B cell (primary cell): Measurements from ENCODE around the gene RNMT. TPM values are rescaled to one million over a fixed set of nuclear protein-coding genes. Genes with fewer than 3 reads are reported as not detected.

Experiments
- ATAC-seq: fragments of 200-7000 bp; cut with Tn5 transposase; one replicate; pipeline ENCODE4 v1.10.0; 2021; ENCODE audit warnings: low read depth, mild to moderate bottlenecking, moderate number of reproducible peaks, moderate library complexity
- CTCF ChIA-PET: fragments of 350-600 bp; sonication (Branson Sonifier 250); formaldehyde crosslinking; loops from one replicate; lab custom pipeline; 2021; ENCODE audit warnings: antibody characterized with exemption, inconsistent platforms; lab: Charles Lee
- POLR2A ChIA-PET: fragments of 350-600 bp; sonication (Branson Sonifier 250); formaldehyde crosslinking; loops from one replicate; lab custom pipeline; 2021; ENCODE audit warnings: antibody characterized with exemption; lab: Charles Lee
- DNase-seq: peaks from one replicate; pipeline ENCODE4 v3.0.0; 2013
- H2AFZ ChIP-seq: 2 replicates; pipeline ENCODE4 v1.6.1; 2012; ENCODE audit warnings: mild to moderate bottlenecking, low read depth, low read length; ENCODE audit not compliant: insufficient read depth, poor library complexity, severe bottlenecking
- H3K27ac ChIP-seq, 2 donors: 1 replicate in 1 of 2; 2 replicates in 1 of 2; pipeline ENCODE4 v1.5.1; 2012 to 2013; ENCODE audit warnings: low read length in 2 of 2, mild to moderate bottlenecking in 2 of 2, moderate library complexity in 1 of 2
- H3K27me3 ChIP-seq, 4 experiments: fragments of 200-600 bp in 1 of 4; sonication (generic) in 1 of 4; replicated peaks in 1 of 4; 1 replicate in 2 of 4; 2 replicates in 2 of 4; pipeline versions ENCODE4 v1.6.1 to v1.7.0; 2013 to 2016; ENCODE audit warnings: low read length in 3 of 4, mild to moderate bottlenecking in 2 of 4, mixed read lengths in 1 of 4, moderate library complexity in 1 of 4; ENCODE audit not compliant: insufficient read depth in 4 of 4, control insufficient read depth in 3 of 4; ENCODE audit errors: control extremely low read depth in 1 of 4
- H3K36me3 ChIP-seq, 2 experiments: replicated peaks in 1 of 2; 1 replicate in 1 of 2; 2 replicates in 1 of 2; pipeline versions ENCODE4 v1.6.1 to v1.7.1; 2013; ENCODE audit warnings: low read length in 1 of 2; ENCODE audit not compliant: insufficient read depth in 2 of 2, control insufficient read depth in 1 of 2; ENCODE audit errors: control extremely low read depth in 1 of 2, extremely low read depth in 1 of 2
- H3K4me1 ChIP-seq, 2 donors: fragments of 200-600 bp in 1 of 2; sonication (generic) in 1 of 2; 1 replicate in 1 of 2; 2 replicates in 1 of 2; pipeline versions ENCODE4 v1.5.1 to v1.6.1; 2013 to 2017; ENCODE audit warnings: low read length in 2 of 2; ENCODE audit not compliant: control insufficient read depth in 2 of 2, insufficient read depth in 2 of 2
- H3K4me2 ChIP-seq: replicated peaks from 2 replicates; pipeline ENCODE3; 2012; ENCODE audit warnings: mild to moderate bottlenecking, low read depth, low read length; ENCODE audit not compliant: poor library complexity, severe bottlenecking
- H3K4me3 ChIP-seq, 5 experiments: fragments of 200-600 bp in 1 of 5; sonication (generic) in 1 of 5; 1 replicate in 3 of 5; 2 replicates in 2 of 5; pipeline versions ENCODE4 v1.5.1 to v1.7.0; 2011 to 2016; ENCODE audit warnings: low read length in 4 of 5, mild to moderate bottlenecking in 4 of 5, low read depth in 2 of 5, control low read depth in 1 of 5, moderate library complexity in 1 of 5; ENCODE audit not compliant: insufficient read depth in 1 of 5; ENCODE audit errors: control extremely low read depth in 1 of 5, extremely low read depth in 1 of 5
- H3K79me2 ChIP-seq: fragments of 200-600 bp; sonication (generic); one replicate; pipeline ENCODE4 v1.6.0; 2016; ENCODE audit warnings: low read length; ENCODE audit not compliant: control insufficient read depth, insufficient read depth
- H3K9ac ChIP-seq: fragments of 200-600 bp; sonication (generic); 2 replicates; pipeline ENCODE4 v1.6.1; 2017; ENCODE audit warnings: mild to moderate bottlenecking, low read length, moderate library complexity
- H3K9me3 ChIP-seq, 3 donors: one replicate each; pipeline versions ENCODE4 v1.6.1 to v1.7.1; 2013; ENCODE audit warnings: low read length in 2 of 3; ENCODE audit not compliant: control insufficient read depth in 2 of 3, insufficient read depth in 1 of 3; ENCODE audit errors: control extremely low read depth in 1 of 3
- H4K20me1 ChIP-seq: 2 replicates; pipeline ENCODE4 v1.6.0; 2012; ENCODE audit warnings: mild to moderate bottlenecking, low read length; ENCODE audit not compliant: insufficient read depth, control insufficient read depth, poor library complexity, severe bottlenecking
- H3K27ac Mint-ChIP-seq: one replicate; pipeline ENCODE4 v1.8.0; 2021; ENCODE audit warnings: mixed read lengths
- H3K27me3 Mint-ChIP-seq: one replicate; pipeline ENCODE4 v1.8.0; 2021; ENCODE audit warnings: mixed read lengths
- H3K4me1 Mint-ChIP-seq: one replicate; pipeline ENCODE4 v1.8.0; 2021; ENCODE audit warnings: mixed read lengths
- H3K4me3 Mint-ChIP-seq: one replicate; pipeline ENCODE4 v1.8.0; 2021; ENCODE audit warnings: mixed read lengths
- H3K9me3 Mint-ChIP-seq: one replicate; pipeline ENCODE4 v1.8.0; 2022; ENCODE audit warnings: mixed read lengths; ENCODE audit not compliant: insufficient read depth
- EZH2 ChIP-seq: IDR thresholded peaks from 2 replicates; pipeline ENCODE4 v1.6.1; 2012; ENCODE audit warnings: borderline replicate concordance, low read depth, mild to moderate bottlenecking, moderate library complexity, low read length; ENCODE audit not compliant: insufficient read depth, poor library complexity, severe bottlenecking
- WGBS: methylation state at CpG from one replicate; pipeline ENCODE4 v1.1.5; 2013; ENCODE audit warnings: missing lambda C conversion rate; ENCODE audit not compliant: insufficient coverage; 5-methylcytosine and 5-hydroxymethylcytosine counted together
- intact Hi-C: fragments of 100-400 bp; cut with micrococcal nuclease; formaldehyde crosslinking; loops from one replicate; pipeline ENCODE4 v1.10.0; 2022
- polyA plus RNA-seq: library from polyadenylated mRNA; depleted of rRNA; stranded (reverse); fragments of >200 nt; gene quantifications from 2 replicates; pipeline ENCODE4 v1.2.3, GENCODE V29; 2012
- total RNA-seq, 2 donors: library from RNA; stranded (reverse); fragments of 120-200 nt in 1 of 2; gene quantifications; 1 replicate in 1 of 2; 2 replicates in 1 of 2; pipeline versions ENCODE4 v1.2.3 to v1.2.4, GENCODE V29; 2013 to 2022
- TF ChIP-seq, protein P1 (sequence below): fragments of 200-600 bp; IDR thresholded peaks from one replicate; pipeline ENCODE4 v1.8.0; 2022; ENCODE audit warnings: antibody characterized with exemption, mild to moderate bottlenecking

The RNMT gene
- total and polyA plus RNA-seq, 2 donors (not counting 1 experiment from before 2014, with no cell fraction given), result 15.4 to 57.8 TPM

- no peak overlapping the region for H3K4me3 ChIP-seq
- no peaks in the 10 kb centered on the region for H4K20me1 ChIP-seq
- no peak for TF ChIP-seq EZH2
- TF ChIP-seq, protein P1, sequence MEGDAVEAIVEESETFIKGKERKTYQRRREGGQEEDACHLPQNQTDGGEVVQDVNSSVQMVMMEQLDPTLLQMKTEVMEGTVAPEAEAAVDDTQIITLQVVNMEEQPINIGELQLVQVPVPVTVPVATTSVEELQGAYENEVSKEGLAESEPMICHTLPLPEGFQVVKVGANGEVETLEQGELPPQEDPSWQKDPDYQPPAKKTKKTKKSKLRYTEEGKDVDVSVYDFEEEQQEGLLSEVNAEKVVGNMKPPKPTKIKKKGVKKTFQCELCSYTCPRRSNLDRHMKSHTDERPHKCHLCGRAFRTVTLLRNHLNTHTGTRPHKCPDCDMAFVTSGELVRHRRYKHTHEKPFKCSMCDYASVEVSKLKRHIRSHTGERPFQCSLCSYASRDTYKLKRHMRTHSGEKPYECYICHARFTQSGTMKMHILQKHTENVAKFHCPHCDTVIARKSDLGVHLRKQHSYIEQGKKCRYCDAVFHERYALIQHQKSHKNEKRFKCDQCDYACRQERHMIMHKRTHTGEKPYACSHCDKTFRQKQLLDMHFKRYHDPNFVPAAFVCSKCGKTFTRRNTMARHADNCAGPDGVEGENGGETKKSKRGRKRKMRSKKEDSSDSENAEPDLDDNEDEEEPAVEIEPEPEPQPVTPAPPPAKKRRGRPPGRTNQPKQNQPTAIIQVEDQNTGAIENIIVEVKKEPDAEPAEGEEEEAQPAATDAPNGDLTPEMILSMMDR, result no peak
- Mint-ChIP-seq H3K27me3 (no peaks in the 10 kb centered on the region), H3K4me1 (no peaks in the 10 kb centered on the region), H3K4me3 (no peak overlapping the region), H3K27ac (no peak overlapping the region), H3K9me3 (no peaks in the 10 kb centered on the region)
- no peaks in the 10 kb centered on the region for H3K79me2 ChIP-seq
- ATAC-seq (no peak), DNase-seq (no peak)
- H3K4me2 ChIP-seq, result no peak overlapping the region
- H3K9ac ChIP-seq, result no peak overlapping the region
- intact Hi-C loops, result no loop called here
- H3K36me3 ChIP-seq, result peaks cover 0 to 70% of the 10 kb centered on the region in 2 experiments
- H3K9me3 ChIP-seq, result no peaks in the 10 kb centered on the region
- H2AFZ ChIP-seq, result no peak overlapping the region
- POLR2A ChIA-PET, result no interaction called here
- H3K27me3 ChIP-seq, result no peaks in the 10 kb centered on the region
- no CpG with 5 or more reads among the region's 2 CpGs for WGBS
- CTCF ChIA-PET, result no interaction called here
- H3K4me1 ChIP-seq, result no peaks in the 10 kb centered on the region
- no peak overlapping the region for H3K27ac ChIP-seq
Observed at GRCh38 chr18:13756261-13756660, 29.8 kb downstream of the RNMT start.

GRCh38 chr18:13756671-13757070, 30.2 kb downstream of the RNMT start:
- CTCF ChIA-PET, result no interaction called here
- intact Hi-C loops, result no loop called here
- no peaks in the 10 kb centered on the region for H4K20me1 ChIP-seq
- DNase-seq, result no peak
- no peaks in the 10 kb centered on the region for H3K9me3 ChIP-seq
- Mint-ChIP-seq H3K27ac (no peak overlapping the region), H3K4me3 (no peak overlapping the region), H3K9me3 (no peaks in the 10 kb centered on the region), H3K27me3 (no peaks in the 10 kb centered on the region), H3K4me1 (no peaks in the 10 kb centered on the region)
- no peak overlapping the region for H3K4me2 ChIP-seq
- POLR2A ChIA-PET, result no interaction called here
- no peak for ATAC-seq
- no peaks in the 10 kb centered on the region for H3K79me2 ChIP-seq
- no peaks in the 10 kb centered on the region for H3K27me3 ChIP-seq
- no peak overlapping the region for H3K4me3 ChIP-seq
- H3K4me1 ChIP-seq, result no peaks in the 10 kb centered on the region
- H3K36me3 ChIP-seq, result peaks cover 0 to 70% of the 10 kb centered on the region in 2 experiments
- H3K27ac ChIP-seq, result no peak overlapping the region
- H3K9ac ChIP-seq, result no peak overlapping the region
- no peak overlapping the region for H2AFZ ChIP-seq
- TF ChIP-seq, protein P1, result no peak
- no peak for TF ChIP-seq EZH2
